Activated CD8-positive, alpha-beta T cell treated with anti-CD3 and anti-CD28 coated beads for 36 hours (primary cell): ENCODE results near the gene ABCA7. TPM values are rescaled to one million over a fixed set of nuclear protein-coding genes. Genes with fewer than 3 reads are reported as not detected.

Experiments used
- ATAC-seq: fragments of 200-7000 bp; cut with Tn5 transposase; one replicate; pipeline ENCODE4 v1.10.0; 2021; ENCODE audit warnings: mild to moderate bottlenecking, moderate library complexity
- CTCF ChIA-PET: fragments of 350-600 bp; sonication (Branson Sonifier 250); formaldehyde crosslinking; loops from one replicate; lab custom pipeline; 2021; ENCODE audit warnings: antibody characterized with exemption; lab: Charles Lee
- POLR2A ChIA-PET: fragments of 350-600 bp; sonication (Branson Sonifier 250); formaldehyde crosslinking; loops from one replicate; lab custom pipeline; 2021; ENCODE audit warnings: antibody characterized with exemption; lab: Charles Lee
- DNase-seq: peaks from one replicate; pipeline ENCODE4 v3.0.0-alpha.2; 2020
- H3K27ac Mint-ChIP-seq: one replicate; pipeline ENCODE4 v1.8.0; 2021; ENCODE audit warnings: mild to moderate bottlenecking, mixed read lengths
- H3K27me3 Mint-ChIP-seq: one replicate; pipeline ENCODE4 v1.8.0; 2021; ENCODE audit warnings: mixed read lengths
- H3K36me3 Mint-ChIP-seq: one replicate; pipeline ENCODE4 v1.8.0; 2021; ENCODE audit warnings: low read depth, mixed read lengths
- H3K4me1 Mint-ChIP-seq: one replicate; pipeline ENCODE4 v1.8.0; 2021; ENCODE audit warnings: low read depth, mixed read lengths
- H3K4me3 Mint-ChIP-seq: one replicate; pipeline ENCODE4 v1.8.0; 2021; ENCODE audit warnings: mild to moderate bottlenecking, moderate library complexity, mixed read lengths
- H3K9me3 Mint-ChIP-seq: one replicate; pipeline ENCODE4 v1.8.0; 2021; ENCODE audit warnings: mixed read lengths
- intact Hi-C: fragments of 100-400 bp; cut with micrococcal nuclease; formaldehyde crosslinking; loops from one replicate; pipeline ENCODE4 v1.10.0; 2022
- total RNA-seq, 2 experiments: library from RNA; stranded (reverse); gene quantifications; one replicate each; pipeline ENCODE4 v1.2.3, GENCODE V29; 2021
- TF ChIP-seq, protein P1 (sequence below): fragments of 200-600 bp; IDR thresholded peaks from one replicate; pipeline ENCODE4 v1.8.0; 2022; ENCODE audit warnings: antibody characterized with exemption, mild to moderate bottlenecking

Gene ABCA7
- total RNA-seq, 2 experiments from 2014 or later: 14.0 to 14.6 TPM

DNA sequence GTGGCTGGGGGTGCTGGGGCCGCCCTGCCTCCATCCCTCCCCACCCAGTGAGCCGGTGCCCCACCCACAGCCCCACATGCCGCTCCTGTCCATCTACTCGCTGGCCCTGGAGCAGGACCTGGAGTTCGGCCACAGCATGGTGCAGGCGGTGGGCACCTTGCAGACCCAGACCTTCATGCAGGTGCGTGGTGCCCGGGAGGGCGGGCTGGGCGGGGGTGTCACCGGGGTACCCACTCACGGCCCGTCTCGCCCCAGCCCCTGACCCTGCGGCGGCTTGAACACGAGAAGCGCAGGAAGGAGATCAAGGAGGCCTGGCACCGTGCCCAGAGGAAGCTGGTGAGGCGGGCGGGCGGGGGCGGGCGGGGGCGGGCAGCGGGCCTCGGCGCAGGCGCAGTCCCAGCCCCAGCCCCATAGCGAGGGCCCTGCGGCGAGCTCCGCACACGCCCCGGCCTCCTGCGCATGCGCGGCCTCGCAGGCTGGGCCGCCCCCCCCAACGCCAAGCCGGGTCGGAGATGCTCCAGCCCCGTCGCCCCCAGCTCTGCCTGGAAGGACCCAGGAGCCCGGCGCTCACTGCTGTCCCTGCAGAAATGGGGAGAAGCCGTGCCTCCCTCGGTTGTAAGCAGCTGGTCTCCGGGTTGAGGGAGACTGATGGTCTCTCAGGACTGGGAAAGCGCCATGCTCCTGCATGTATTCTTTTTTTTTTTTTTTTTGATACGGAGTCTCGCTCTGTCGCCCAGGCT, 34.8 kb downstream of the ABCA7 start:
- ATAC-seq: peak; percentile 32
- no peaks in the 10 kb centered on the region for H3K9me3 Mint-ChIP-seq
- no peaks in the 10 kb centered on the region for H3K27me3 Mint-ChIP-seq
- DNase-seq: peak; percentile 92
- H3K36me3 Mint-ChIP-seq: peaks cover 59% of the 10 kb centered on the region
- ChIA-PET CTCF (interaction anchor here (0.6 to 1.8 kb wide), 7 partner anchors 10 to 192 kb away, joined by 3 to 5 read pairs (median 4); partner anchors contain the start of gene RNU6-2), POLR2A (interaction anchor here (0.6 to 12.2 kb wide), 7 partner anchors 7 to 58 kb away, joined by 3 to 148 read pairs (median 5); partner anchors contain the start of genes ARHGAP45, CNN2, GPX4 and RNU6-2)
- intact Hi-C loops: loop anchor here (5.0 kb wide), 1 partner anchor 47 kb away; the partner anchor contains the start of gene CNN2
- H3K4me3 Mint-ChIP-seq: peak overlapping the region; percentile 24
- peaks cover 58% of the 10 kb centered on the region for H3K4me1 Mint-ChIP-seq
- TF ChIP-seq, protein P1, sequence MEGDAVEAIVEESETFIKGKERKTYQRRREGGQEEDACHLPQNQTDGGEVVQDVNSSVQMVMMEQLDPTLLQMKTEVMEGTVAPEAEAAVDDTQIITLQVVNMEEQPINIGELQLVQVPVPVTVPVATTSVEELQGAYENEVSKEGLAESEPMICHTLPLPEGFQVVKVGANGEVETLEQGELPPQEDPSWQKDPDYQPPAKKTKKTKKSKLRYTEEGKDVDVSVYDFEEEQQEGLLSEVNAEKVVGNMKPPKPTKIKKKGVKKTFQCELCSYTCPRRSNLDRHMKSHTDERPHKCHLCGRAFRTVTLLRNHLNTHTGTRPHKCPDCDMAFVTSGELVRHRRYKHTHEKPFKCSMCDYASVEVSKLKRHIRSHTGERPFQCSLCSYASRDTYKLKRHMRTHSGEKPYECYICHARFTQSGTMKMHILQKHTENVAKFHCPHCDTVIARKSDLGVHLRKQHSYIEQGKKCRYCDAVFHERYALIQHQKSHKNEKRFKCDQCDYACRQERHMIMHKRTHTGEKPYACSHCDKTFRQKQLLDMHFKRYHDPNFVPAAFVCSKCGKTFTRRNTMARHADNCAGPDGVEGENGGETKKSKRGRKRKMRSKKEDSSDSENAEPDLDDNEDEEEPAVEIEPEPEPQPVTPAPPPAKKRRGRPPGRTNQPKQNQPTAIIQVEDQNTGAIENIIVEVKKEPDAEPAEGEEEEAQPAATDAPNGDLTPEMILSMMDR: no peak
- peak overlapping the region; percentile 83 for H3K27ac Mint-ChIP-seq

DNA sequence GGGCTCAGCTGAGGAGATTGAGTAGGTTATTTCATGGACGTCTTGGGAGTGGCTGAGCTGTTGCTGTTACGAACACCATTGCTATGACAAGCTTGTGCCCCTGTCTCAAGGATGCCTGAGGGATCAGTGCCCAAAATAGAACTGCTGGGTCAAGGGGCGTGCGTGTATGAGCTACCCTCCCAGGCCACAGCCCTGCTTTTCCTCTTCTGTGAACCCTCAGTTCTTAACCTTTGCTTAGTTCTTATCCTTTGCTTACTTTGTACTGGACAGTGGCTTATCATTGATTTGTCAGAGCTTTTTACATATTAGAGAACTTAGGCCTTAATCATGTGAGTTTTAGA, 36.1 kb downstream of the ABCA7 start:
- ATAC-seq: no peak
- Mint-ChIP-seq H3K36me3 (peaks cover 64% of the 10 kb centered on the region), H3K27ac (peak overlapping the region; percentile 83), H3K9me3 (no peaks in the 10 kb centered on the region), H3K4me1 (peaks cover 68% of the 10 kb centered on the region), H3K4me3 (peak overlapping the region; percentile 24), H3K27me3 (no peaks in the 10 kb centered on the region)
- ChIA-PET POLR2A (interaction anchor here (0.6 to 12.2 kb wide), 9 partner anchors 9 to 165 kb away, joined by 3 to 148 read pairs (median 4); partner anchors contain the start of genes ARHGAP45, CNN2 and RNU6-2), CTCF (interaction anchor here (1.0 to 3.6 kb wide), 7 partner anchors 9 to 165 kb away, joined by 3 to 17 read pairs (median 5); partner anchors contain the start of genes ARHGAP45 and CNN2)
- intact Hi-C loops: loop anchor here (5.0 kb wide), 1 partner anchor 49 kb away; the partner anchor contains the start of gene CNN2
- no peak for DNase-seq
- TF ChIP-seq, protein P1: no peak

DNA sequence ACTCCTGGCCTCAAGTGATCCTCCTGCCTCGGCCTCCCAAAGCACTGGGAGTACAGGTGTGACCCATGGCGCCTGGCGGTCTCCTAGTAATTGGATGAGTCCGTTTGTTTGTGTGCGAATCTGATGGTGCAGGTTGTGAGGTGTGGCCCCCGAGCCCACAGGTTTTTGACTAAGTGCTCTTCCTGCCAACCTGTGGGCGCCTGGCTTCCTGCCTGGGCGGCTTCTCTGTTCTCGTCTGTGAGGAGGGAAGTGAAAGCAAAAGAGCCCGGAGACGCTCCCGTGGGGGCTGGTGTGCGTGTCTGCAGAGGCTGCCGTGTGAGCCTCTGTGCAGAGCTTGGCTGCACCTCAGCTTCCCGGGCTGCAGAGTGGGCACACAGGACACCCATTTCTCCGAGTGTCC, 37.0 kb downstream of the ABCA7 start:
- Mint-ChIP-seq H3K4me3 (peak overlapping the region; percentile 71), H3K27ac (peak overlapping the region; percentile 88), H3K4me1 (peaks cover 69% of the 10 kb centered on the region), H3K9me3 (no peaks in the 10 kb centered on the region), H3K27me3 (no peaks in the 10 kb centered on the region), H3K36me3 (peaks cover 64% of the 10 kb centered on the region)
- POLR2A ChIA-PET: interaction anchor here (0.9 to 12.2 kb wide), 10 partner anchors 10 to 164 kb away, joined by 3 to 148 read pairs (median 6); partner anchors contain the start of genes ARHGAP45, CNN2, POLR2E and RNU6-2
- intact Hi-C loops: loop anchor here (5.0 kb wide), 1 partner anchor 50 kb away; the partner anchor contains the start of gene CNN2
- TF ChIP-seq, protein P1: no peak
- ATAC-seq (peak; percentile 74), DNase-seq (peak; percentile 97)
- CTCF ChIA-PET: interaction anchor here (1.1 to 3.6 kb wide), 5 partner anchors 10 to 55 kb away, joined by 3 to 17 read pairs (median 6); partner anchors contain the start of genes ARHGAP45 and RNU6-2

- ATAC-seq (peak; percentile 14), DNase-seq (peak; percentile 92)
- TF ChIP-seq, protein P1: no peak
- ChIA-PET CTCF (interaction anchor here (0.6 to 3.9 kb wide), 7 partner anchors 13 to 164 kb away, joined by 3 to 22 read pairs (median 4); partner anchors contain the start of gene ARHGAP45), POLR2A (interaction anchor here (0.9 to 12.2 kb wide), 12 partner anchors 8 to 190 kb away, joined by 3 to 148 read pairs (median 6); partner anchors contain the start of genes ARHGAP45, CBARP, CIRBP and POLR2E)
- Mint-ChIP-seq H3K4me3 (peak overlapping the region; percentile 16), H3K27me3 (no peaks in the 10 kb centered on the region), H3K36me3 (peaks cover 64% of the 10 kb centered on the region), H3K27ac (peak overlapping the region; percentile 61), H3K9me3 (no peaks in the 10 kb centered on the region), H3K4me1 (peaks cover 59% of the 10 kb centered on the region)
- intact Hi-C loops: loop anchor here (5.0 kb wide), 1 partner anchor 52 kb away; the partner anchor contains the start of gene CNN2
These were observed 39.7 kb downstream of the ABCA7 start for GRCh38 chr19:1079566-1080111.
